SK-N-SH treated with all-trans-retinoic acid at 6 μM for 48 hours (cell line): ENCODE results near the gene CEACAM16.

ENCODE experiments used
- ARNTL ChIP-seq: fragments of 450-650 bp; formaldehyde crosslinking; IDR thresholded peaks from 2 replicates; pipeline ENCODE4 v1.5.0; 2020; ENCODE audit warnings: low read depth, mild to moderate bottlenecking, moderate library complexity, borderline replicate concordance
- CREB5 ChIP-seq: fragments of 250-450 bp; sonication (Bioruptor Pico); IDR thresholded peaks from 2 replicates; pipeline ENCODE4 v1.5.1; 2020; ENCODE audit warnings: low read depth, mild to moderate bottlenecking, moderate library complexity
- CSDC2 ChIP-seq: fragments of 250-450 bp; sonication (Bioruptor Pico); IDR thresholded peaks from 2 replicates; pipeline ENCODE4 v1.5.0; 2020; ENCODE audit warnings: mild to moderate bottlenecking, moderate library complexity
- ESRRG ChIP-seq: fragments of 250-450 bp; sonication (Bioruptor Pico); IDR thresholded peaks from 2 replicates; pipeline ENCODE4 v1.6.1; 2021; ENCODE audit warnings: mild to moderate bottlenecking
- GLIS3 ChIP-seq: fragments of 250-450 bp; sonication (Bioruptor Pico); IDR thresholded peaks from 2 replicates; pipeline ENCODE4 v1.5.0; 2020; ENCODE audit warnings: mild to moderate bottlenecking, moderate library complexity
- OSR1 ChIP-seq: fragments of 250-450 bp; sonication (Bioruptor Pico); IDR thresholded peaks from 2 replicates; pipeline ENCODE4 v1.8.0; 2022; ENCODE audit warnings: moderate library complexity, mild to moderate bottlenecking, inconsistent platforms
- POU6F1 ChIP-seq: fragments of 250-450 bp; sonication (Bioruptor Pico); IDR thresholded peaks from 2 replicates; pipeline ENCODE4 v1.8.0; 2021; ENCODE audit warnings: low read depth, mild to moderate bottlenecking, moderate library complexity, borderline replicate concordance
- TCF4 ChIP-seq: fragments of 250-450 bp; sonication (Bioruptor Pico); IDR thresholded peaks from 2 replicates; pipeline ENCODE4 v1.8.0; 2021; ENCODE audit warnings: mild to moderate bottlenecking, moderate library complexity, borderline replicate concordance
- TOX ChIP-seq: fragments of 250-450 bp; sonication (Bioruptor Pico); IDR thresholded peaks from 2 replicates; pipeline ENCODE4 v1.8.0; 2021; ENCODE audit warnings: mild to moderate bottlenecking, moderate library complexity, borderline replicate concordance
- TSHZ2 ChIP-seq: fragments of 250-450 bp; sonication (Bioruptor Pico); IDR thresholded peaks from 2 replicates; pipeline ENCODE4 v1.5.0; 2020; ENCODE audit warnings: mild to moderate bottlenecking, moderate library complexity
- ZFP3 ChIP-seq: fragments of 250-450 bp; sonication (Bioruptor Pico); IDR thresholded peaks from 2 replicates; pipeline ENCODE4 v1.5.0; 2020; ENCODE audit warnings: mild to moderate bottlenecking, moderate library complexity

DNA sequence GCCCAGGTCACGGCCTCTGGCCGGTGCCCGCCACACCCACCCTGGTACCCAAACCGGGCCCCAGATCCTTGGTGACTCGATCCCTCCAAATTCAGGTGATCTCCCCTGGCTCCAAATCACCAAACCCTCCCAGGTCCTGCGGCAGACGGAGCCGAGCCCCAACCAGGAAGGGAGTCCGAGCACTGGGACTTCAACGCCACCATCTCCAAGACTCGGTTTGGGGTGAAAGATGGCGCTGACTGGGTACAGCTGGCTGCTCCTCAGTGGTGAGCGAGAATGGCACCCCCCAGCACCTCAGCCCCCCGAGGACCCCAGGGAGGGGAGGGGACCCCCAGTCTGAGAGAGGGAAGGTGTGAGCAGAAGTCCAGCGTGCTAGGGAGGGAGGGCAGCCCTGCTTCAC, 2.3 kb downstream of the CEACAM16 start:
- TF ChIP-seq POU6F1 (CRISPR knock-in tag) (no peak), TSHZ2 (no peak), OSR1 (CRISPR knock-in tag) (no peak), ZFP3 (no peak), TOX (no peak), TCF4 (CRISPR knock-in tag) (no peak), CSDC2 (CRISPR knock-in tag) (no peak), CREB5 (CRISPR knock-in tag) (no peak), ARNTL (no peak), GLIS3 (CRISPR knock-in tag) (no peak), ESRRG (CRISPR knock-in tag) (no peak)
